Neutrophil (primary cell): Measurements from ENCODE around the gene OR7G2.
"Not testable (repeated sequence)": the region's sequence is repeated elsewhere in the genome, so short reads cannot be mapped to it uniquely, and the experiment has no call there.

Source experiments
- H3K27ac ChIP-seq: fragments of 200-600 bp; sonication (generic); 2 replicates; pipeline ENCODE4 v1.5.1; 2016; ENCODE audit warnings: mild to moderate bottlenecking, moderate library complexity
- H3K27me3 ChIP-seq: fragments of 200-600 bp; sonication (generic); 2 replicates; pipeline ENCODE4 v1.6.0; 2016; ENCODE audit warnings: mild to moderate bottlenecking
- H3K36me3 ChIP-seq: fragments of 200-600 bp; sonication (generic); 2 replicates; pipeline ENCODE4 v1.5.1; 2017
- H3K4me1 ChIP-seq, 2 experiments: fragments of 200-600 bp in 1 of 2; sonication (generic) in 1 of 2; 1 replicate in 1 of 2; 2 replicates in 1 of 2; pipeline versions ENCODE4 v1.5.1 to v1.6.1; 2013 to 2016; ENCODE audit warnings: low read depth in 1 of 2, low read length in 1 of 2, mild to moderate bottlenecking in 1 of 2, moderate library complexity in 1 of 2; ENCODE audit not compliant: control insufficient read depth in 1 of 2, insufficient read depth in 1 of 2
- H3K4me3 ChIP-seq, 2 experiments: fragments of 200-600 bp in 1 of 2; sonication (generic) in 1 of 2; 1 replicate in 1 of 2; 2 replicates in 1 of 2; pipeline ENCODE4 v1.5.1; 2013 to 2016; ENCODE audit warnings: low read depth in 1 of 2, low read length in 1 of 2, mild to moderate bottlenecking in 1 of 2, moderate library complexity in 1 of 2
- H3K9me3 ChIP-seq: fragments of 200-600 bp; sonication (generic); 2 replicates; pipeline ENCODE4 v1.5.1; 2016
- TF ChIP-seq, protein P1 (sequence below): fragments of 200-600 bp; sonication (generic); IDR thresholded peaks from 2 replicates; pipeline ENCODE4 v1.5.1; 2016; ENCODE audit warnings: antibody characterized with exemption

The OR7G2 gene

DNA sequence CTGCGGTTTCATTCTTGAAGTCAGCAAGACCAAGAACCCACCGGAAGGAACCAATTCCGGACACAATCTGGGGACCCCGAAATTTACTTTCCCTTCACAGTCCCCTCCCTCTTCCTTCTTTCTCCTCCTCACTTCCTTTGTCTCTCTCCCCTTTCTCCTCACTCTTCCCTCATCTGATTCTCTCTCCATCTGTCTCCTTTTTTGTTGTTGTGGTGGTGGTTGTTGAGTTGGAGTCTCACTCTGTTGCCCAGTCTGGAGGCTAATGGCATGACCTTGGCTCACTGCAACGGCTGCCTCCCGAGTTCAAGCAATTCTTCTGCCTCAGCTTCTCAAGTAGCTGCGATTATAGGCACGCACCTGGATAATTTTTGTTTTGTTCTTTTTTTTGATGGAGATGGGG lies 53.1 kb downstream of the OR7G2 start:
- H3K4me3 ChIP-seq: no peak overlapping the region

GRCh38 chr19:9053674-9054073 lies 53.6 kb downstream of the OR7G2 start:
- H3K36me3 ChIP-seq, H3K27ac ChIP-seq, H3K4me3 ChIP-seq, H3K4me1 ChIP-seq, H3K27me3 ChIP-seq, H3K9me3 ChIP-seq: not testable (repeated sequence)

More for the DNA sequence above, 53.1 kb downstream of the OR7G2 start:
- TF ChIP-seq, protein P1, sequence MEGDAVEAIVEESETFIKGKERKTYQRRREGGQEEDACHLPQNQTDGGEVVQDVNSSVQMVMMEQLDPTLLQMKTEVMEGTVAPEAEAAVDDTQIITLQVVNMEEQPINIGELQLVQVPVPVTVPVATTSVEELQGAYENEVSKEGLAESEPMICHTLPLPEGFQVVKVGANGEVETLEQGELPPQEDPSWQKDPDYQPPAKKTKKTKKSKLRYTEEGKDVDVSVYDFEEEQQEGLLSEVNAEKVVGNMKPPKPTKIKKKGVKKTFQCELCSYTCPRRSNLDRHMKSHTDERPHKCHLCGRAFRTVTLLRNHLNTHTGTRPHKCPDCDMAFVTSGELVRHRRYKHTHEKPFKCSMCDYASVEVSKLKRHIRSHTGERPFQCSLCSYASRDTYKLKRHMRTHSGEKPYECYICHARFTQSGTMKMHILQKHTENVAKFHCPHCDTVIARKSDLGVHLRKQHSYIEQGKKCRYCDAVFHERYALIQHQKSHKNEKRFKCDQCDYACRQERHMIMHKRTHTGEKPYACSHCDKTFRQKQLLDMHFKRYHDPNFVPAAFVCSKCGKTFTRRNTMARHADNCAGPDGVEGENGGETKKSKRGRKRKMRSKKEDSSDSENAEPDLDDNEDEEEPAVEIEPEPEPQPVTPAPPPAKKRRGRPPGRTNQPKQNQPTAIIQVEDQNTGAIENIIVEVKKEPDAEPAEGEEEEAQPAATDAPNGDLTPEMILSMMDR: no peak
- H3K36me3 ChIP-seq: no peaks in the 10 kb centered on the region
- no peak overlapping the region for H3K27ac ChIP-seq
- H3K4me1 ChIP-seq: no peaks in the 10 kb centered on the region
- no peaks in the 10 kb centered on the region for H3K27me3 ChIP-seq
- H3K9me3 ChIP-seq: no peaks in the 10 kb centered on the region

DNA sequence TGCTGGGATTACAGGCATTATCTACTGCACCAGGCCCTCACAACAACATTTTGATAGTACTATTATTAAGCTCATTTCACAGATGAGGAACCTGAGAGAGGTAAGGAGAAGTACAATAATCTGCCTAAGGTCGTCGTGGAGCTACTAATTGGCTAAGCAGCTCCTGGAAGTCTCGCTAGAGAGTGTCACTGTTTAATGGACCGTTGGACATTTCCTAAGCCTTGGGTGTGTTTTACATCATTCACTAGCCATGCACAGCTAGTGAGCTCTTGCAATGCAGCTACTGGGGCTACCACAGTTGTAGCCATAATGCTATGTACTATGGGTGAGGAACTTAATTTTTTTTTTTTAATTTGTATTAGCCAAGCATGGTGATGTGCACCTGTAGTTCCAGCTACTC lies 54.4 kb downstream of the OR7G2 start:
- Histone ChIP-seq H3K36me3 (no peaks in the 10 kb centered on the region), H3K27ac (no peak overlapping the region), H3K27me3 (no peaks in the 10 kb centered on the region), H3K9me3 (no peaks in the 10 kb centered on the region), H3K4me1 (no peaks in the 10 kb centered on the region), H3K4me3 (no peak overlapping the region)
- TF ChIP-seq, protein P1: no peak
